Effector CD8-positive, alpha-beta T cell (primary cell): Measurements from ENCODE around the gene ECT2L.

Source experiments
- DNase-seq: peaks from one replicate; lab custom pipeline; 2025; lab: John Stamatoyannopoulos, UW

The ECT2L gene

DNA sequence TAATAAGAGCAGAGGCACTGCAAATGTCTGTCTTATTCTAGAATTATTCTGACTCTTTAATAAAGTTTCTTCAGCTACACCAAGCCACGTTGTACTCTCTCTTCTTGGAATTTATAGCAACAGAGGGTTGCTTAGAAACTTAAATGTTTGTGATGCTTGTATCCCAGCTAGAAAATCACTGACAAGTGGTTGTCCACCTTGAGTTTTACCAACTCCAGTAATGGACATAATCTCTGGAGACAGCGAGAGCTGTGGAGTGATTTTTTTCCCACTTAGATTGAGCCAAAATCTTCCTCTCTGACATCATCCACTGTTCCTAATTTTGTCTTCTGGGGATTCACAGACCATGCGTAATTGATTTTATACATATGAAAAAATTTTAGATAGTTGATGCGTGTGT lies 8.0 kb downstream of the ECT2L start:
- no peak for DNase-seq

GRCh38 chr6:138805016-138805765 lies 9.3 kb downstream of the ECT2L start:
- DNase-seq, result no peak

DNA sequence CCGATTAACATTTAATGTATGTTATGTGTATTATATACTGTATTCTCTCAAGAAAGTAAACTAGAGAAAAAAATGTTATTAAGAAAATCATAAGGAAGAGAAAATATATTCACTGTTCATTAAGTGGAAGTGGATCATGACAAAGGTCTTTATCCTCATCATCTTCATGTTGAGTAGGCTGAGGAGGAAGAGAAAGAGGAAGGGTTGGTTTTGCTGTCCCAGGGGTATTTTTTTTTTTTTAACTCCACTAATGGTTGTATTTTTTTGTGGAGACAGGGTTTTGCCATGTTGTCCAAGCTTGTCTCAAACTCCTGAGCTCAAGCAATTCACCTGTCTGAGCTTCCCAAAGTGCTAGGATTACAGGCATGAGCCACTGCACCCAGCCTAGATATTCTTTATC lies 11.0 kb downstream of the ECT2L start:
- no peak for DNase-seq

DNA sequence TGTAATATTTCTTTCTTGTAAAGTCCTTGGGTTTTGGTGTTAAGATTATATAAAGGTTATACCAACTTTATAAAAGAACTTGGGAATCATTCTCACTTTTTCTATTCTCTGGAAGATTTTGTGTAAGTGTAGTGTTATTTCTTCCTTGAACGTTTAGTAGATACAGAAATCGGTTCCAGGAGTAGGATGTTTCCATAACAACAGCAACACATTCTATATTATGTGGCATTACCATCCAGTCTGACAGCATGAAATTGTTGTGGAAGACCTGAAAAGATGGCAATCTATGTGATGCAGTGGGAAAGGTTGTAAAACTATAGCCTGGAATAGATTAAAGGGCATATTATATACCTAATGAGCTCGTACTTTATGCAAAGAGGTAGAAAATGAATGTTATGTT lies 13.8 kb downstream of the ECT2L start:
- no peak for DNase-seq

DNA sequence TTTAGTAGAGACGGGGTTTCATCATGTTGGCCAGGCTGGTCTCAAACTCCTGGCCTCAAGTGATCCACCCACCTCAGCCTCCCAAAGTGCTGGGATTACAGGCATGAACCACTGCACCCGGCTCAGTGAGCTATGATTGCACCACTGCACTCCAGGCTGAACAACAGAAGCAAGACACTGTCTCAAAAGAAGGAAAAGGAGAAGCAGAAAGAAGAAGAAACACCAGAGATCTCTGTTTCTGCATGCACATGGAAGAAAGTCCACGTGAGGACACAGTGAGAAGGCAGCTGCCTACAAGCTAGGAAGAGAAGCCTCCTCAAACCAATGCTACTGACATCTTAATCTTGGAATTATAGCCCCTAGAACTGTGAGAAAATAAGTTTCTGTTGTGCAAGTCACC lies 16.0 kb downstream of the ECT2L start:
- no peak for DNase-seq

- DNase-seq, result no peak
Observed at GRCh38 chr6:138814179-138814834, 18.4 kb downstream of the ECT2L start.

GRCh38 chr6:138815221-138815620 lies 19.3 kb downstream of the ECT2L start:
- DNase-seq, result no peak

DNA sequence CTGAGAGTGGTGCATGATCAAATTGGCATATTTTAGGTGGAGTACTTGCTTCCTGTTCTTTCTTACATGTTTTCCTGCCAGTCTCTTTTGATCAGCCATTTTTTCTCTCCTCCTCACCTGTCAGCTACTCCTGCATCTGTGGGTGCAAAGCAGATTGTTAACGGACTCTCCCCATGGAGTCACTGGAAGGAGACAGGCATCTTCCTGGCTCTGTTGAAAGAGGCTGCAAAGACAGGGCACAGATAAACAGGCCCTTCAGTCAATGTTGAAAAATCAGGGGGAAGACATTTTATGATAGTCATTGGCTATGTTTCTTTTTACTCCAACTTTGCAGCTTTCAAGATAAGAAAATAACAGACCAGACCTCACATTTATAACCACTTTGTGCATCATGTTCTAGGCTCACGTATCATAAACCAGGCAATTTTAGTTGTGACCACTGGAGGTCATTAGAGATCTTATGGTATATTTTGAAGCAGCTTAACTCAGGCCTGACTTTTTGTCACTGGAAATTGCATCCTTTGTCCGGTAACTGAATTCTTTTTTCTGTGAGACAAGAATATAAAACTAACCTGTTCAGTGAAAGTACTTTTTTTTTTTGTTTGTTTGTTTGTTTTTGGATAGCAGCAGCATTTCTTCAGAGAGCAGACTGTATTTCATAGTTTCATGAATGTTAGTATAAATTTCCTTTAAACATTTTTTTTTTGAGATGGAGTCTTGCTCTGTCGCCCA lies 20.1 kb downstream of the ECT2L start:
- no peak for DNase-seq

DNA sequence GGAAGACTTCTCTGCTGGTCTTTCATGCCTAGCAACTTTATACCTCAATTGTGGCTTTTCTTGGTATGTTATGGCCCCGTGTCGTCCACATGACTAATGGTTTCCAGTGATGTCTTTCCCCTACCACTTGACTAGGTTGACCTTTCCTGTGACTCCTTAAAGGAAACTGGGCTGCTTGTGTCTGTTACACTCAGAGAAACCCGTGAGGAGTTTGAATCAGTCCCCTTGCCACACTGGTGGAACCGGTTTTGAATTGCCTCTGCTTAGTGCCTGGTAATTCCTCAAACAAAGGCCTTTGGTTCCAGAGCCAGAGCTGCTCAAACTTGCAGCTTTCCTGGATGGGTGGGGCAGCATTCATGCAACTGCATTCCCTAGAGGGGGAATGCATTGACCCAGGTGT lies 21.9 kb downstream of the ECT2L start:
- no peak for DNase-seq

DNA sequence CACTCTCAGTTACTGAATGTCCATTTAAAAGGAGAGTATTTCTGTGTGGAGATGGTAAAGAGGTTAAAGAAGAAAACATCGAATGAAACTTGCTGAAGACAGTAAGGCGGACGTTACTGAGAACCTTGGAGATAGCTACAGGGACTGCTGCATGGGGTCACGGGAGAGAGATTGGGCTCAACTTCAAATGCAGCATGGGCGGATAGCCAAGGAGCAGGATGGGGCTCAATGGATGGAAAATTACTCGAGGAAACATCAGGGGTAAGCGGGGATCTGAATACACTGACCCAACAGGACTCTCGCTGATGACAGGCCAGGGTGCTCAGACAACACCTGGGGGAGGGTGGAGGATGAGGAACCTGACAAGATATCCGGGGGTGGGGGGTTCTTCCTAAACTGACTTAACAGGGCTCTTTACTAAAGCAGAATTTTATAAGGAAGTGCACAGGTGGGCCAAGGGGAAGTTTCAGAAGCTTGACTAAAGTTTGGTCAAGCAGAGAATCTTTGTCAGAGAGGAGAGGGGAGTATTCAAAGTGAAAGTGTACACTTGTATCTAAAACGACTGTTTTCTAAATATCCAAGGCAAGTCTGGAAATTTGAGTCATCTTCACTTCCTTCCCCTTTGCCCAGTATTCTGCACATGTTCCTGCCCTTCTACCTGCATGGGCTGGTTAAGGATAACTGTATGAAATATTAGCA lies 22.8 kb downstream of the ECT2L start:
- no peak for DNase-seq

DNA sequence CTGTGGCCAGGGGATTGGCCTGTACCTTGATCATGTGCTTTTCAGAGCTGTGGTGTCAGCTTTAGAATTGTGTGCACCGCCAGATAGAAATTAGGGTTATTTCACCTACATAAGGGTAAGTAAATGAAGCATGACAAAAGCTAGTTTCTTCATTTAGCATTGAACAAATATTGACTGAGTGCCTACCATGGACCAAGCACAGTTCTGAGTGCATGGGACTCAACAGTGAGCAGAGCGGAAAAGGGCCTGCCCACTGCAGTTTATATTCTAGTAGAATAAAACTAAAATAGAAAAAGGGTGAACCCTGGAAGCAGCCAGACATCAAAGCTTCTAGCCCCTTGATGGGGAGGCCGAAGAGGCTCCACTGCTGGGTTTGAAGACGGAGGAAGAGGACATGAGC lies 25.6 kb downstream of the ECT2L start:
- DNase-seq, result no peak

DNA sequence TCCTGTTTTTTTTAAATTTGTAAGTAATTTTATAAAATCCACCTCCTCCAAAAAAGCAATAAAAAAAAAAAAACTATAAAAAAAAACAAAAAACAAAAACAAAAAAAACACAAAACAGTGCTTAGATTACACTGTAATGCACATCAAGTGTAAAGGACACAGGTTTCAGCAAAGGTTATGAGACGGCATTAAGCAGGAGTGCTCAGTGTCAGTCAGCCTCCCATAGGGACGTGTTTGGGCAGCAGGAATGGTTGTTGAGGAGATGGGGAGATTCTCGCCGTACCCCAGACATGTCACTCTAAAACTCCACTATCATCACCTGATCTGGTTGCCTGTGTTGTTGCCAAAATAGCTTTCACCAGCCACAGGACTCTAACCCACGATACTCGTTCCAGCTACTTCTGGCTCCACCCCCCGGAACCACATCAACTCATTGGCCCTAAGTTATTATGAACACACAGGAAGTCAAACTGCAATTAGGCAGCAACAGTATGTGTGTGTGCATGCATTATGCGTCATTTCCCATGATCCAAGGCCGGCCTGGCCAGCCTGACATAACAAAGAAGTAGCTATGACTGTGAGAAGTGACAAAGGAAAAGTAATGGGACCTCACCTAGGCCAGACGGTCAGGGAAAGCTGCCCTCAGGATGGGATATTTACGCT lies 28.7 kb downstream of the ECT2L start:
- no peak for DNase-seq

GRCh38 chr6:138830248-138830647 lies 34.4 kb downstream of the ECT2L start:
- no peak for DNase-seq

DNA sequence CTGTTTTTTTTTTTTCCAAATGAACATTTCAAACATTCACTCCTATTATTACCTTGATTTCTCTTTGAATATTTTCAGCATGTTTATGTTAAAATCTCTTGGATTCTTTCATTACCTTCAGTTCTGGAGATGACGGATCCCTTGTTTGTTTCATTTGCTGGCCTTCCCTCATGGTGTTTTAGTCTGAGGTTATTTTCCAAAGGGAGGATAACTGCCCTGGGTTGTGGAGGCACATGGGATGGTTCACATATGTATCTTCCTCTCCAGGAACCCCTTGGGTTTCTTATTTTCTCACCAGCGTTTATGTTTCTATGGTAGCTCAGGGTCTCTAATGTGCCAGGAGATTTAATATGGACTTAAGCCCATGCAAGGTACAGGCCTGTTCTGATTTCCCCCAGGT lies 36.3 kb downstream of the ECT2L start:
- no peak for DNase-seq

DNA sequence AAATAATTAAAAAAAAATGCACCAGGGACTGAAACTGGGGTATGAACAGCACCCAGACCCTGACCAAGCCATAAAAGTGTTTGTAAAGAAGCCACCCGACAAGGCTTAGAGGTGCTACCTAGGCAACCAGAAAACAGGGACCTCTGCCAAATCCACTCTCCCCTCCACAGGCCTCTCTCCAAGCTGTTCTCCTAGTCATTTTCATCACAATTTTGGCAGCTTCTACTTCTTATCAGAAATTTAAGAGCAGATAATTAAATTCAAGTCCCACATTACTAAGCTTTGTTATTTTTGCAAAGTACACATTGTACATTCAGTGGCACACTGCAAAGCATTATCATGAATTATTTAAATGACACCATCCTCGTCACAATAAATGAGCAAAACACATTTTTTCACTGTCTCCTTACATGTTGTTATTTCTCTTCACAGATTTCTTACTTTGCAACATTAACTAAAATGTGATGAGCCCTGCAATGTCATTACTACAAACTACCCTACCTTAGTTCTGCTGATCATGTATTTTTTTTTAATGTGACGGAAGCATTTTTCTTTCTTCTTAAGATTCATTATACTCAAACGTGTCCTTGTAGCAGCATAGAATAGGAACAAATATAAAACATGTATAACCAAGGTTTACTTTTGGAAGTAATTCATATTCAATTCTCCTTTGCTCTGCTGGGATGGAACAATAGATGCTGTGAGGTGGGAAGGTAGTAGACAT lies 38.1 kb downstream of the ECT2L start:
- DNase-seq, result no peak

GRCh38 chr6:138837246-138837645 lies 41.4 kb downstream of the ECT2L start:
- no peak for DNase-seq

- DNase-seq, result no peak
Observed at GRCh38 chr6:138844192-138844591, 48.3 kb downstream of the ECT2L start.

DNA sequence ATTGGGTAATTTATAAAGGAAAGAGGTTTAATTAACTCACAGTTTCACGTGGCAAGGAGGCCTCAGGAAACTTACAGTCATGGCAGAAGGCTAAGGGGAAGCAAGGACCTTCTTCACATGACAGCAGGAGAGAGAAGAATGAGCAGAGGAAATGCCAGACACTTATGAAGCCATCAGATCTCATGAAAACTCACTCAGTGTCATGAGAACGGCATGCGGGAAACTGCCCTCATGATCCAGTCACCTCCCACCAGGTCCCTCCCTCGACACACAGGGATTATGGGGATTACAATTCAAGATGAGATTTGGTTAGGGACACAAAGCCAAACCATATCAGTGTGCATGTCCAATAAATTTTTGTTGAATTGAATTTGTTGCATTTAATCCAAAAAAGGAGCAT lies 52.0 kb downstream of the ECT2L start:
- DNase-seq, result no peak

DNA sequence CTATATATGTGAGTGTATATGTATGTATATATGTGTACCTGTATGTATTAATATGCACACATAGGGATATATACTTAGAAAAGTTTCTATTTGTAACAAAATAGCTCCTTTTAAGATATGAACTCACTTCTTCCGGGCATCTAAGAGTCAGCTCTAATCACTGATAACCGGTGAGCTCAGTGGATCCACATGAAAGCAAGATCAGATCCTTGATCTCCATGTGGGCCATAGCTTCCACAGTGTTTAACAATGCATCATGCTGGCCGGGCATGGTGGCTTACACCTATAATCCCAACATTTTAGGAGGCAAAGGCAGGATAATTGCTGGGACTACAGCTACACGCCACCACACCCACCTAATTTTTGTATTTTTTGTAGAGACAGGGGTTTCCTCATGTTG lies 52.6 kb downstream of the ECT2L start:
- DNase-seq, result no peak

GRCh38 chr6:138849791-138850190 lies 53.9 kb downstream of the ECT2L start:
- DNase-seq, result no peak

- no peak for DNase-seq
Observed at GRCh38 chr6:138856654-138857053, 60.8 kb downstream of the ECT2L start.
